Stimulated activated CD4-positive, alpha-beta T cell treated with anti-CD3 and anti-CD28 coated beads, TNF-alpha, amount 100 ng/mL, for 1 hour (primary cell): ENCODE results near the gene NANS.
"Not testable (repeated sequence)": the region's sequence is repeated elsewhere in the genome, so short reads cannot be mapped to it uniquely, and the experiment has no call there.

Experiments
- DNase-seq, 3 donors: peaks; one replicate each; pipeline ENCODE4 v3.0.0-alpha.2; 2020; ENCODE audit warnings: low read depth in 3 of 3, low spot score in 1 of 3

NANS gene, protein sequence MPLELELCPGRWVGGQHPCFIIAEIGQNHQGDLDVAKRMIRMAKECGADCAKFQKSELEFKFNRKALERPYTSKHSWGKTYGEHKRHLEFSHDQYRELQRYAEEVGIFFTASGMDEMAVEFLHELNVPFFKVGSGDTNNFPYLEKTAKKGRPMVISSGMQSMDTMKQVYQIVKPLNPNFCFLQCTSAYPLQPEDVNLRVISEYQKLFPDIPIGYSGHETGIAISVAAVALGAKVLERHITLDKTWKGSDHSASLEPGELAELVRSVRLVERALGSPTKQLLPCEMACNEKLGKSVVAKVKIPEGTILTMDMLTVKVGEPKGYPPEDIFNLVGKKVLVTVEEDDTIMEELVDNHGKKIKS

DNA sequence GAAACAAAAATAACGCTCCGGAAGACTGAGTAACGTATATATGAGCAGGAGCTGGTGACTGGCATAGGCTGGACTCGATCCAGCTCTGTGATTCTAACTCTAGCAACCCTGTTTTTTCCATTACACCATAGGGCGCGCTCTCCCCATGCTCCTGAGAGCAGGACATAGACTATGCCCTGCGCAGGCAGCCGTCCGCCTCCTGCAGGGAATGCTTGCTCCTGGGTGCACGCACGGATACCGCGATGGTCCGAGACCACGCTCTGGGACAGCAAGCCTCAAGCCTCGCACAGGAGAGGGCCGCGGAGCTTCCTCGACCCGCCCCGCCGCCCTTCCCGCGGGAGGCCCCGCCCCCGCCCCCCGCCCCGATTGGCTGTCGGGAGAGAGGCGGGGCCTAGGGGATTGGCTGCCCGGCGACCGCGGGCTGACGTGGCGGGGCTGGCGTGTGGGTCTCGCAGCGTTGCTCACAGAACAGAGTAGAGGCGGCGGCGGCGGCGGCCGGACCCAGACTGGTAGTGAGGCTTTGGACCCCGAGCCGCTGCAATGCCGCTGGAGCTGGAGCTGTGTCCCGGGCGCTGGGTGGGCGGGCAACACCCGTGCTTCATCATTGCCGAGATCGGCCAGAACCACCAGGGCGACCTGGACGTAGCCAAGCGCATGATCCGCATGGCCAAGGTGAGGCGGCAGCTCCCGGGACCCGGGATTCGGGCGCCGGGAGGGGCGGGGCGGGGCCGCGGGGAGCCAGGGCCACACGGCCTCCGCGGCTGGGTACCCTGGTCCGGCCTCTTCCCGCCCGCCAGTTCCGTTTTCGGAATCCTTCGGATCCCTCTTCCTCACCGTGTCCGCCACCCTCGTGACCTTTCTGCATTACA lies at the start of gene NANS:
Gene NANS, plus strand, starts transcription at position 464 of the 869 bp plus-strand sequence. Its CDS starts 77 bp downstream, at position 541.
- peak; percentile 76 to 84 (median 78) for DNase-seq

DNA sequence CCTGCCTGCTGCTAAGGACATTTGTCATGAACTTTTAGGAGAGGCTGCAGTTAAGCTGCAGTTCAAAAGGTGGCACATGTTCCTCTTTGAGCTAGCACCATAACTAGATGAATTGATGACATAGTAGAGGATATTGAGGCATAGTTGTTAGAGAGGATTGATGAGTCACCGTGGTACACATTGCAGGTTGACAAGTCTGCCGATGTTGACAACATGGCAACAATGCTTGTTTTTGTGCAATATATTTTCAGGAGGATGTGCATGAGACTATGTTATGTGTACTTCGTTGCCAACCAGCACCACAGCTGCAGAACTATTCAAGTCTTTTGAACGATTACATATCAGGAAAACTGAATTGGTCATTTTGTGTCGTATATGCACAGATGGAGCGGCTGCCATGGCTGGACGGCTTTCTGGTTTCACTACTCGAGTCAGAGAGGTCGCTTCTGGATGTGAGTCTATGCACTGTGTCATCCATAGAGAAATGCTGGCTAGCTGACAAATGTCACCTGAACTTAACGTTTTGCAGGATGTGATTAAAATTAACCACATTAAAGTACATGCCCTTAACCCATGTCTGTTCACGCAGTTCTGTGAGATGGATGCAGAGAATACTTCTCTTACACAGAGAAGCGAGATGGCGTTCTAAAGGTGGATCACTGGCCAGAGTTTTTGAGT lies 49.1 kb upstream of the NANS start:
- DNase-seq, result no peak

DNA sequence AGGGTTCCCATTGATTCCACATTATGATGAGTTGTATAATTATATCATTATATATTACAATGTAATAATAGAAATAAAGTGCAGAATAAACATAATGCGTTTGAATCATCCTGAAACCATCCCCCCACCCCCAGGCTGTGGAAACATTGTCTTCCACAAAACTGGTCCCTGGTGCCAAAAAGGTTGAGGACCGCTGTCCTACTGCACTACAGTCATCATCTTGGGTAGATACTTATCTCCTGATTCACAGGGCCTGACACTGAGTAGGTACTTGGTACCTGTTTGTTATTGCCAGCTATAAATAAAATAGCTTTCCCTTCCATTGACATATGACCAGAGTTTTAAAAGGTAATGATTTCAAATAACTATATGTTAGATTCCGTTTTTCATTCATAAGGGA lies 47.8 kb upstream of the NANS start:
- DNase-seq, result no peak

DNA sequence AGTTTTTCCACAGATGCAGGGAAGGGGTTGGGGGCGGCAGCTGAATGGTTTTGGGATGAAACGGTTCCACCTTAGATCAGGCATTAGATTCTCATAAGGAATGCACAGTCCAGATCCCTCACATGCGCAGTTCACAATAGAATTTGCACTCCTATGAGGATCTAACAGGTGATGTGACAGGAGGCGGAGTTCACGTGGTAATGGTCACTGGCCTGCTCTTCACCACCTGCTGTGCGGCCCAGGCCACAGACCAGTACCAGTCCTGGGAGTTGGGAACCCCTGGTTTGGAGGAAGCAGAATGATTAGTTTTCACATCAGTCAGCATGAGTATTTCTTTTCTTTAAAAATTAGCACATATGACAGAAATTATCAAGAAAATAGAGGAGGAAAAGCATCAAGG lies 47.1 kb upstream of the NANS start:
- DNase-seq, result no peak

DNA sequence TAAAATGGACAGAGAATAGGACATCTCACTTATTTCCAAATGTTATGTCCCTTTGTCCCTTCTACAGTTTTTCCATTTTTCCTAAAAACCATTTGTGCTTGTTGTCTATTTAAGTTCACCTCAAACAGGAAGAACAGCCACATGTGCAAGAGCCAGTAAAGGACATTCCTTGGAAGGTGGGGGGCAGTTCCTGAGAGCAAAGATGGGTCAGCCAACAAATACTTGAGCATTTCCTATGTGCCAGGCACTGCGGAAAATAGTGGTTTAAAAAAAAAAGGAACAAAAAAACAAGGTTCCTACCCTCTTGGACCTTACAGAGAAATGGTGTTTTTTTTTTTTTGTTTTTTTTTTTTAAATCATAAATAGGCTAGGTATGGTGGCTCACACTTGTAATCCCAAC lies 46.6 kb upstream of the NANS start:
- no peak for DNase-seq

DNA sequence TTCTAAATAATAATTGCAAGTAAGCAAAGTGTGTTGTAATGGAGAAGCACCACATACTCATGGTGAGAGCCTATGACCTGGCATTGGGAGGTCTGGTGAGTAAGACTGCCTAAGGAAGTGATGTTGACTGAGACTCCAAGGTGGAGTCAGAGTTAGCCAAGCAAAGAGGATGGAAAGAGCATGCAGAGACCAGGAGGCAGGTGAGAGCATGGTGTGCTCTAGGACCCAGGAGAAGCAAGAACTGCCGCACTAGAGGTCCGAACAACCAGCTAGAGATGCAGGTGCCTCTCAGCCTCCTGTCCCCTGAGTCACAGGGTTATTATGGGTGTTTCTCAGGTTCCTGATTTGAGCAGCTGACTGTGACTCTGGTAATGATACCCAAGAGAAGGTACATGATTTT lies 46.1 kb upstream of the NANS start:
- DNase-seq, result no peak

DNA sequence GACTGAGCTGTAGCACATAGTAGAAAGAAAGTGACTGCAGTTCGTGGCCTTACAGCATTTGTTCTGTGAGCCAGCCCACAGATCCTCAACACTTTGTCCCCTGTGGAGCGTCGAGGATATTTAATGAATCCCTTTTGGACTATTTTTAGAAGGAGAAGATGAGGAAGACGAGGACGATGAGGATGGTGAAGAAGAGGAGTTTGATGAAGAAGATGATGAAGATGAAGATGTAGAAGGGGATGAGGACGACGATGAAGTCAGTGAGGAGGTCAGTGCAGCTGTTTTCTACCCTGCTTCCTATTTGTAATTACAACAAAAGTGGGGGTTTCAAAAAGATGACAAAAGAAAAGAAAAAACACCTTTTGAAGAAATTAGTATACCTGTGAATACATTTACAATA lies 45.4 kb upstream of the NANS start:
- DNase-seq, result no peak

DNA sequence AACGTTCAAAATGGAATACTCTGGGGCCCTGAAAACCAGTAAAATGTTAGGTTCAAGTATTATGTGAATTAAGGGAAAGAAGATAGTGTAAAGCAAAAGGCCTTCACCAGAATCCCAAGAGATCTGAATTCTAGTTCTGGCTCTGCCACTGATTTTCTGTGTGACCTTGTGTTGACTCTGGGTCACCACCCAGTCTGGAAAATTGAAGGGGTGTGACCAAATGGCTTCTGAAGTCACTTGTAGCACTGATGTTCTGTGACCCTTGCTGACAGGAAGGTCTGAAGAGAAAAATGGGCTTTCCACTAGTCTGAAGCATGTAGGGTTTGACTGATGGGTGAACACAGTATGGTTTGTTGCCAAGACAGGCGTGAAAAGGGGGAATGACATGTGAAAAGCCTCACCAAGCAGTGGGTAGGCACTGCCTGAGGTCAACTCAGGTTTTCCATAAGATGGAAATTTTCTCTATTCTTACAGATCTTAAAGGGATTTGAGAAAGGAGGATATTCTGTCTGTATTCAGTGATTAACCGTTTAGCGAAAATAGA lies 40.3 kb upstream of the NANS start:
- DNase-seq, result no peak

DNA sequence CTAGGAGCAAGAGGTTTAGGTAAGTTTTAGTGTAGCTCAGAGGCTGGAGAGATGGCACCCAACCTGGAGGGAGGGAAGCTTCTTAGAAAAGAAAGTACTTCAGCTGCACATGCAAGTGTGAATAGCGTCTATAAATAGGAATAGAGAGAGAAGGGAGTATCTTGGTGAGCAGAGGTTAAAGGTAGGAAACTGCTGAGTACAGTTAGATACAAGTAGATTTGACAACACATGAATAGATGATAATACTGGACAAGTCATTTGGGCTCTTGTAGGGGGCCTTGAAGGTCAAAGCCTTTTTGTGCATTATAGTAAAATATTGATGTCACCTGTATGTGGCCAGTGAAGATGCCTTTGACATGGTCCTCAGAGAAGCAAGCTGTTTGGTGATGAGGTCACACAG lies 39.2 kb upstream of the NANS start:
- no peak for DNase-seq

DNA sequence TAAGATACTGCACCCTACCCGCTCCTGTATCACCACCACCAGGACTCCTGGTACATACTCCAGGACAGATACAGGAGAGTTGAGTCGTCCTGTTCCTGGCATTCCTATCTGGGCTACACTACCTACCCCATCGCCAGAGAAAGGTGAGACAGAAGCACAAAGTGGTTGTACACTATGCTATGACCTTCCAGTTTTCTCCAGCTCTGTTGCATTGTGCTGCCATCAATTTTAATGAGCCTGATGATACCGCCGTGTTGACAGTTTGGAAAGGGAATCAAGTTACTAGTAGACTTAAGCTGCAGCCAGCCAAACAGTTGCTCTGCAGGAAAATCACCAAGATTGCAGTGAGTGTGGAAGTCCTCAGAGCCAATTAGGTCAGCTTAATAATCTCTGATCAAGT lies 38.2 kb upstream of the NANS start:
- no peak for DNase-seq

DNA sequence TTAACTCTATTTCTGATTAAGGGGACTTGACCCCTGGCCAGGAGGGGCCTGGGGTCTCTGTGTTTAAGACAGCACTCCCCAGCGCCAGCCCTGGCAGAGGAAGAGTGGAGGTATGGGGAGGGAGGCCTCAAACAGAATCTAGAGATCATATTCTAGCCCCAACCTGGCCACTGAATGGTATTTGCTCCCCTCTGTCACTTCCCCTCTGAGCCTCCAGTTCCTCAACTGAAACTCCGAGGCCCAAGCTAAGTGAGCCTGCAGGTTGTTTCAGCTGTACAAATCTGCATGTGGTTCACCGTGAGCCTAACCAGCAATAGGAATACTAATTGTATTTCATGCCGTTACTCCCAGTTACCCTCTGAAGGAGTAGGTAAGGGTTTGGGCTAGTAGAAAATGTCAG lies 37.4 kb upstream of the NANS start:
- DNase-seq, result no peak

DNA sequence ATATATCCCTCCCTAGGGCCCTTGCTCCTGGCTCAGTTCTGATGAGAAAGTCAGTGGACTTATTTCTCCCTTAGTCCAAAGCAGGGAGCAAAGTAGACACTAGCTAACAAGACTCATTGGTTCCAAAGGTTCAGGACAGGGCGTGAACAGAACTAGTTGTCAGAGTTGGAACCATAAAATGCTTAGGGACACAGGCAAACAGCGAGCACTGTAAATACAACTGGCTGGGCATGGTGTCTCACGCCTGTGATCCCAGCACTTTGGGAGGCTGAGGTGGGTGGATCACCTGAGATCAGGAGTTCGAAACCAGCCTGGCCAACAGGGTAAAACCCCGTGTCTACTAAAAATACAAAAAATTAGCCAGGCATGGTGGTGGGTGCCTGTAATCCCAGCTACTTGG lies 36.7 kb upstream of the NANS start:
- not testable (repeated sequence) for DNase-seq

DNA sequence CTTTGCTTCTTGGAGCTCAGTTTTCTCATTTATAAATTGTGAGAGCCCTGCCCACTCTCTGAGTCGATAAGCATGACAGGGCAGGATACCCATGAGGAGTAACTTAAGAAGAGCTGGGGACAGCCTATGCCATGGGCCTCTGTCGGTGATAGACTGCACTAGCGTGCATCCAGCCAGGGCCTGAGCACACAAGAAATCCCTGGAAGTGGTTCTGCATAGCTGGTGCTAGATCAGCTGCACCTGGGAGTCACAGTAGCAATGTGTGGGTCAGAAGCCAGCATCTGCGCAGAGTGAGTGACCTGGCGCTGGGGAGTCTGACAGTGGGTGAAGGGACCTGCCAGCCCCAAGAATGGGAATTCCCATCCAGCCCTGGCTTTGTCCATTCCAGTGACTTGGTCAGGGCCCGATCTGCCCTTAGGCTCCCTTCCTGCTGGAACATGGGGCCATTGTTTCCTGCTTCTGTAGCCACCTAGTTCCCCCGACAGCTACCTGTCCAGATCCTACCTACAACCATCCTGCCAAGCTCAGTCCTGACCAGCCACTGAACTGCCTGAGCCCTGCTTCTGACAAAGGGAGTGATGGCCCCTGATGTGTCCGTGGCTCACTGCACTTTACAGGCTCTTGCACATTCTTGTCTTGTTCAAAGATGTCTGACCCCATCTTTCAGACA lies 35.9 kb upstream of the NANS start:
- DNase-seq, result no peak

DNA sequence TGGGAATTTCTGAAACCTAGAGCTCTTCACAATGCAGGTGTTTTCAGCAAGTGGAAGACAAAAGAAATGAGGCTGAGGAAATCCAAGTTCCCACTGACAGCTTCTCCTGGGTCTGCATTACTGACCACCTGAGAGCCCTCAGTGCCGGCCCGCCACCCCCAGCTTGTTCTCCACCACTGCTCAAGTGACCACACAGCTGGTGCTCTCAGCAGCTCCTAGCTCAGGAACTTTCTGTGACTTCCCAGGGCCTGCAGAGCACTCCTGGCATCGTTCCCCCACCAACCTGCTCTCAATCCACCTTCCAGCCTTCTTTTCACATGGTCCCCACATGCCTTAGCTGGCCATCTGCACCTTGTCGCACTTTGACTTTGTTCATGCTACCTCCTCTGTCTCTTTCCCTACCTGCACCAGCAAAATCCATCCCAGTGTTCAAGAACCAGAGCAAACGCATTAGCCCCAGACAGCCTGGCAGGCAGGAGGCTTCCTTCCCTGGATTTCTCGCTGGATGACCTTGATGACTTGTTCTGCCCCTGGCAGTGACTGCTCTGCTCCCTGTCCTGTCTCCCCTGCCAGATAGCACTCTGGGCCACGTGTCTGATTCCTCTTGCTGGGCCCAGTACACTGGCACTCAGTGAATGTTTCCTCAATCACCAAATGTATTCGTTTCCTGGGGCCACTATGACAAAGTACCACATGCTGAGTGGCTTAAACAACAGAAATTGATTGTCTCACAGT lies 35.1 kb upstream of the NANS start:
- no peak for DNase-seq

DNA sequence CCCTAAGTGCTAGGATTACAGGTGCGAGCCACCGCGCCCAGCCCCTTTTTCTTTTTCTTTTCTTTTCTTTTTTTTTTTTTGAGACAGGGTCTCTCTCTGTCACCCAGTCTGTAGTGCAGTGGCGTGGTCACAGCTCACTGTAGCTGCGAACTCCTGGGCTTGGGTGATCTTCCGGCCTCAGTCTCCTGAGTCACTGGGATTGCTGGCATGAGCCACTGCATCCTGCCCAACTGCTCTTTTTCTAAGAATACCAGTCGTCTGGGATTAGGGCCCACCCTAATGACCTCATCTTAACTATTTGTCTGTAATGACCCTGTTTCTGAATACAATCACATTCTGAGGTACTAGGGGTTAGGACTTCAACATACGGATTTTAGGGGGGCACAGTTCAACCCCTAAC lies 34.1 kb upstream of the NANS start:
- no peak for DNase-seq

DNA sequence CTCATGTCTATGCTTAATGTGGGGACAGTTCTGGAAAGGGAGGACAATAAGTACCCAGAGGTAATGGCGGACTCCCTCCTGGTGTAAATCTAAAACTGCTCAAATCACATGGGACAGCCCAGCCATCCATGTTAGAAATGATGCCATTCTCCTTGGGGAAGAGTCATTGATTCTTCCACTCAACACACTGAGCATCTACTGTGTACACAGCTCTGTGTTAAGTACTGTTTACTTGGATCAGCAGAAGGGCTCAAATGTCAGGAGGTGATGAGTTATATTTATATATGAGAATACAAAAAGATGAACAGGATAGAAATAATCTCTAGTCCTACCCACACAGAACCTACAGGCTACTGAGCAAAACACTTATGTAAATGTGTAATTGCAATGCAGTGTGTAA lies 31.8 kb upstream of the NANS start:
- no peak for DNase-seq

DNA sequence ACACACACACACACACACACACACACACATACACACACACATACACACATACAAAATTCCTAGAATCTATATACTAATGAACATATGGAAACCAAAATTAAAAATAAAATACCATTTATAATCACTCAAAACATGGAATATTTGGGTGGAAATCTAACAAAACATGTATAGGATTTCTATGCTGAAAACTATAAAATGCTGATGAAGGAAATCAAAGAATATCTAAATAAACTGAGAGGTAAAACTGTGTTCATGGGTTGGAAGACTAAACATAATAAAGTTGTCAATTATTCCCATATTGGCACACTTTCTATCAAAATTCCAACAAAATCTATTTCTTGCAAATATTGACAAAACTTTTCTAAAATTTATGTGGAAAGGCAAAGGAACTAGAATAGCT lies 25.4 kb upstream of the NANS start:
- no peak for DNase-seq

DNA sequence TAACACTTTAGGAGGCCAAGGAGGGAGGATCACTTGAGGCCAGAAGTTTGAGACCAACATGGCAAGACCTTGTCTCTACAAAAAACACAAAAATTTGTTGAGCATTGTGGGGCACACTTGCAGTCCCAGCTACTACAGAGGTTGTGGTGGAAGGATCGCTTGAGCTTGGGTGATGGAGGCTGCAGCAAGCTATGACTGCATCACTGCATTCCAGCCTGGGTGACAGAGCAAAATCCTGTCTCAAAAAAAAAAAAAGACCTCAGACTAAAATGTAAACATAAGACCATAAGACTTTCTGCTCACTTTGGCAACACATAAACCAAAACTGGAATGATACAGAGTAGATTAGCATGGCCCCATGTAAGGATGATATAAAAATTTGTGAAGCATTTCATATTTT lies 24.6 kb upstream of the NANS start:
- DNase-seq, result no peak

DNA sequence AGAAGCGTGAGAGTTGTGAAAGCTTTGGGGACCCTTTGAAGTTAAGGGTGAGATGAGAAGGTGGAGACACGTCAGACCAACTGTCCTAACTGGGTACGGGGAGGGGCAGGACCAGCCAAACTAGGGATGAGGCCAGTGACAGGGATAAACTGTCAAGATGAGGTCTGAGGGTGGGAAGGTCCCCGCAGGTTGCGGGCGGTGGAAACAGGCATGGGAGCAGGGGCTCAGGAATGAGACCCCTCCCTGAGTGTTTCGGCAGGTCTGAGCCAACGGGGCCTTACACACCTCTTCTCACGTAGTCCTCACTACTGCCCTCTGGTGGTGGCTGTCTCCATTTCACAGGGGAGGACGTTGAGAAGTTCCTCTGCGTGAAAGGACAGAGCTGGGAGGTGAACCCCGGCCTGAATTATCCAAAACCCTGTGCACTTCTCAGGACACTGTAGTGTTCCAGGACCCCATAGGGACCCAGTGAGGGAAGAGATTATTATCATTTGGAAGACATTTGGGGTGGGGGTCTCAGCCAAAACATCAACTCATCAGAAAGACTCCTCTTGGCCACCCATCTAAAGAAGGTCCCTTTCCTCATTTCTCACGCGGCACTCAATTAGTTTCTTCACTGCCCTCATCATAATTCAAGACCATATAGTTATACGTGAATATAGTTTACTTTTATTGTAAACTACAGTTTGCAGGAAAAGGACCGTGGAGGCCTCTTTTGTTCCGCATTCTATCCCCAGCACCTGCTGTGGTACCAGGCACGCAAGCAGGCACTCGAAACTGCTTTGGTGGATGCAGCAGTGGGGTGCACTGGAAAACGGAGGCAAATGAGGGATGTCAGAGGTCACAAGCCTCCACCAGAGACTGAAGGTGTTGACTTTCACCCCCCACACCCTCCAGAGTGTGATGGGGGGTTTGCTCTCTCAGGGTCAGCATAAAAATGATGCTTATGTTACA lies 21.7 kb upstream of the NANS start:
- peak; percentile 79 to 87 (median 82) for DNase-seq
